WERI-Rb-1 (cell line): ENCODE results near the gene NKX2-3.

Experiments
- DNase-seq: peaks from one replicate; pipeline ENCODE4 v3.0.0-alpha.2; 2020
- H3K27ac ChIP-seq: fragments of 250-450 bp; sonication (Bioruptor Pico); 2 replicates; pipeline ENCODE4 v1.5.1; 2020; ENCODE audit warnings: mild to moderate bottlenecking, moderate library complexity
- H3K27me3 ChIP-seq: fragments of 250-450 bp; sonication (Bioruptor Pico); 2 replicates; pipeline ENCODE4 v1.5.1; 2021; ENCODE audit warnings: mild to moderate bottlenecking, low read depth, moderate library complexity; ENCODE audit not compliant: insufficient read depth, severe bottlenecking
- H3K36me3 ChIP-seq: fragments of 250-450 bp; sonication (Bioruptor Pico); 2 replicates; pipeline ENCODE4 v1.5.1; 2020; ENCODE audit warnings: mild to moderate bottlenecking, moderate library complexity
- H3K4me3 ChIP-seq: 2 replicates; pipeline ENCODE4 v1.5.1; 2011; ENCODE audit warnings: low read depth, mild to moderate bottlenecking, control low read depth, low read length
- H3K9me3 ChIP-seq: fragments of 250-450 bp; sonication (Bioruptor Pico); 2 replicates; pipeline ENCODE4 v1.5.1; 2021; ENCODE audit warnings: mild to moderate bottlenecking, moderate library complexity; ENCODE audit not compliant: severe bottlenecking
- TF ChIP-seq, protein P1 (sequence below): IDR thresholded peaks from 2 replicates; pipeline ENCODE4 v1.5.1; 2011; ENCODE audit warnings: low read depth, mild to moderate bottlenecking, control low read depth, inconsistent platforms, low read length

NKX2-3 gene

DNA sequence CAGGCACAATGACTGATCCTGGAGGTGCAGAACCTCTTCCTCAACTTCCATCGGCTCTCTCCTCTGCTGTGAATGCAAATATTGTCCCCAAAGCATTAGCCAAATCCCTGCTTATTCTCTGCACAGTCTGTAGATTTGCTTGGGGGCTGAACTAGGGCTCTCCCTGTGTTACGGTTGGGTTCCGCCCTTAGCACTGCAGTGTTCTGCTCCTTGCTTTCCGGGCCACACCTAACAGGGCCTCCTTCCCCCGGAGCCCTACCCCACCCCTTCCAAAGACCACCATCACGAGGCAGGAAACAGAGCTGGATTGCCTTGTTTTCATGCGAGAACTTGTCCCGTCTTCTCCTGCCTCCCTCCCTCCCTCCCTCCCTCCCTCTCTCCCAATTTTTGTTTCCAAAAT, 50.9 kb downstream of the NKX2-3 start:
- no peaks in the 10 kb centered on the region for H3K36me3 ChIP-seq
- H3K9me3 ChIP-seq: no peaks in the 10 kb centered on the region
- DNase-seq: no peak
- TF ChIP-seq, protein P1, sequence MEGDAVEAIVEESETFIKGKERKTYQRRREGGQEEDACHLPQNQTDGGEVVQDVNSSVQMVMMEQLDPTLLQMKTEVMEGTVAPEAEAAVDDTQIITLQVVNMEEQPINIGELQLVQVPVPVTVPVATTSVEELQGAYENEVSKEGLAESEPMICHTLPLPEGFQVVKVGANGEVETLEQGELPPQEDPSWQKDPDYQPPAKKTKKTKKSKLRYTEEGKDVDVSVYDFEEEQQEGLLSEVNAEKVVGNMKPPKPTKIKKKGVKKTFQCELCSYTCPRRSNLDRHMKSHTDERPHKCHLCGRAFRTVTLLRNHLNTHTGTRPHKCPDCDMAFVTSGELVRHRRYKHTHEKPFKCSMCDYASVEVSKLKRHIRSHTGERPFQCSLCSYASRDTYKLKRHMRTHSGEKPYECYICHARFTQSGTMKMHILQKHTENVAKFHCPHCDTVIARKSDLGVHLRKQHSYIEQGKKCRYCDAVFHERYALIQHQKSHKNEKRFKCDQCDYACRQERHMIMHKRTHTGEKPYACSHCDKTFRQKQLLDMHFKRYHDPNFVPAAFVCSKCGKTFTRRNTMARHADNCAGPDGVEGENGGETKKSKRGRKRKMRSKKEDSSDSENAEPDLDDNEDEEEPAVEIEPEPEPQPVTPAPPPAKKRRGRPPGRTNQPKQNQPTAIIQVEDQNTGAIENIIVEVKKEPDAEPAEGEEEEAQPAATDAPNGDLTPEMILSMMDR: no peak
- H3K27me3 ChIP-seq: no peaks in the 10 kb centered on the region
- no peak overlapping the region for H3K27ac ChIP-seq
- H3K4me3 ChIP-seq: no peak overlapping the region
